ENCODE data around the gene GUCY2C. TPM values are rescaled to one million over a fixed set of nuclear protein-coding genes. Genes with fewer than 3 reads are reported as not detected.

Gene GUCY2C
- total and polyA plus RNA-seq, 8 donors: 0.40 to 0.64 (median 0.50) TPM; not detected in 2

- no peak for ATAC-seq
- Histone ChIP-seq H3K4me3 (no peak overlapping the region), H3K9me3 (no peaks in the 10 kb centered on the region), H3K36me3 (no peaks in the 10 kb centered on the region), H3K27me3 (no peaks in the 10 kb centered on the region), H3K27ac (peak overlapping the region in 1 of 2 donors; percentile 42), H3K4me1 (peaks cover 0 to 41% of the 10 kb centered on the region in 2 donors)
- no peak for TF ChIP-seq CTCF (IDR thresholded peaks at IDR 0.05)
- intact Hi-C loops (cut with DNase I): no loop called here
- DNase-seq: no peak
Measured at GRCh38 chr12:14576896-14577295, 119.5 kb downstream of the GUCY2C start.

GRCh38 chr12:14575585-14575984 lies 120.8 kb downstream of the GUCY2C start:
- no peak for DNase-seq
- Histone ChIP-seq H3K27ac (peak overlapping the region in 1 of 2 donors; percentile 60), H3K4me1 (peaks cover 0 to 41% of the 10 kb centered on the region in 2 donors), H3K36me3 (no peaks in the 10 kb centered on the region), H3K4me3 (no peak overlapping the region), H3K9me3 (no peaks in the 10 kb centered on the region), H3K27me3 (no peaks in the 10 kb centered on the region)
- intact Hi-C loops (cut with DNase I): no loop called here
- ATAC-seq: no peak
- no peak for TF ChIP-seq CTCF (IDR thresholded peaks at IDR 0.05)

GRCh38 chr12:14573118-14573517 lies 123.3 kb downstream of the GUCY2C start:
- ATAC-seq (no peak), DNase-seq (no peak)
- TF ChIP-seq CTCF (IDR thresholded peaks at IDR 0.05): no peak
- no peaks in the 10 kb centered on the region for H3K36me3 ChIP-seq
- no peak overlapping the region for H3K4me3 ChIP-seq
- intact Hi-C loops (cut with DNase I): no loop called here
- no peaks in the 10 kb centered on the region for H3K27me3 ChIP-seq
- H3K27ac ChIP-seq: no peak overlapping the region
- no peaks in the 10 kb centered on the region for H3K9me3 ChIP-seq
- H3K4me1 ChIP-seq: peaks cover 0 to 42% of the 10 kb centered on the region in 2 donors

- H3K9me3 ChIP-seq: no peaks in the 10 kb centered on the region
- no peak for DNase-seq
- peaks cover 0 to 40% of the 10 kb centered on the region in 2 donors for H3K4me1 ChIP-seq
- H3K4me3 ChIP-seq: no peak overlapping the region
- TF ChIP-seq CTCF (IDR thresholded peaks at IDR 0.05): no peak
- intact Hi-C loops (cut with DNase I): no loop called here
- no peak overlapping the region for H3K27ac ChIP-seq
- H3K27me3 ChIP-seq: peaks cover 0 to 7% of the 10 kb centered on the region in 2 donors
- H3K36me3 ChIP-seq: no peaks in the 10 kb centered on the region
- ATAC-seq: no peak
Measured at GRCh38 chr12:14572401-14572800, 124.0 kb downstream of the GUCY2C start.

- no peak for DNase-seq
- Histone ChIP-seq H3K9me3 (no peaks in the 10 kb centered on the region), H3K4me3 (no peak overlapping the region), H3K36me3 (no peaks in the 10 kb centered on the region), H3K27me3 (peaks cover 0 to 13% of the 10 kb centered on the region in 2 donors), H3K27ac (no peak overlapping the region), H3K4me1 (peaks cover 0 to 36% of the 10 kb centered on the region in 2 donors)
- ATAC-seq: no peak
- no peak for TF ChIP-seq CTCF (IDR thresholded peaks at IDR 0.05)
- intact Hi-C loops (cut with DNase I): no loop called here
Measured at GRCh38 chr12:14571779-14572178, 124.6 kb downstream of the GUCY2C start.

Data from left lung (tissue), 10 donors.